Tibial nerve (tissue), 3 donors: ENCODE data around the gene COPB2.

Experiments
- CTCF ChIP-seq, 5 experiments: fragments of 200-600 bp in 3 of 5; fragments of 450-650 bp in 2 of 5; sonication (generic) in 3 of 5; IDR thresholded peaks; one replicate each; pipeline ENCODE4 v1.5.1; 2016 to 2019; ENCODE audit warnings: antibody characterized with exemption in 5 of 5, mild to moderate bottlenecking in 3 of 5, moderate library complexity in 2 of 5
- POLR2A ChIP-seq, 2 donors: fragments of 450-650 bp; IDR thresholded peaks; one replicate each; pipeline ENCODE4 v1.6.1; 2017; ENCODE audit warnings: antibody characterized with exemption in 2 of 2, mild to moderate bottlenecking in 2 of 2, moderate library complexity in 2 of 2

GRCh38 chr3:139338405-139338804 is 51.0 kb downstream of the COPB2 start:
- TF ChIP-seq POLR2A (IDR thresholded peaks at IDR 0.05) (no peak), CTCF (IDR thresholded peaks at IDR 0.05) (no peak)
